ENCODE measurements around the gene SLIT3. TPM values are rescaled to one million over a fixed set of nuclear protein-coding genes. Genes with fewer than 3 reads are reported as not detected.

SLIT3 gene
- total RNA-seq, 4 donors from 2014 or later, result 41.1 to 86.6 (median 62.7) TPM

DNA sequence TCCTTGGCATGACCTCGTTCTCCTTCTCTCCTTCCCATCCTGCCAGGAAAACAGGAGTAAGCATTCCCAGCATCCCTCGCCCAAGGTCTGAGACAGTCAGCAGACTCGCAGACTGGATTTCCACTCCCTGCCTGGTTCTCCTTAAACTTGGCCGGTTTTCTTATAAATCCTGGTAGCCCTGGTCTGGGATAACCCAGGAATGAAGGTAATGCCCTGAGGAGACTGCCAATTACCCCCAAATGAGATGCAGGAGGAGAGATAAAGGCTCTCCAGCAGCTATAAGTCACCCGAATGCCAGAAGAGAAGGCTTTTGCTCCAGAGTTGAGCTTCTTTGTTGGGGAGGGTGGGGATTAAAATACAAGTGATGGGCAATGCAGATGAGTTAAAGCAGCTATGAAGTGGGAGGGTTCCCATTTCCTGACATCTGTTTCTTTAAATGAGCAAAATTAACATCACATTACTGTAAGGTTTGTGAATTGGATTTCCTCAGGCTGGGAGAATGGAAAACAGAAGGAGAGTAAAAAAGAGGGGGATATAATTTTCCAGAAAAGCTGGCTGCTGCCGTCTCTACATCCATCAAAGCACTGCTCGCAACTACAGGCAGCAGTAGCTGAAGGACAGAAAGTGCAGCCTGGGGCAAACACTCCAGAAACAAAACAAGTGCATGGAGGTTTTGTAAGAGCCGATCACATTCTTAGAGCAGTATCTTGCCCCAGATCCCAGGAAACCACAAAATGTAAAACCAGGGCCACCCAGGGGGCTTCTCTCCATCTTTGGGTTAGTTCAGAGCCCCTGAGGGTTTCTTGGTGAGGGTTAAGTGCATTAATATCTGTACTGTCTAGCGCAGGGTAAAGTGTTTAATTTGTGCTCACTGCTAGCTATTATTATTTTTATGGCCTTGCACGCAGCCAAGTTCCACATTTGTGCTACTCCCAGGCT, 544.2 kb downstream of the SLIT3 start:
- H3K36me3 ChIP-seq, result peaks cover 3 to 61% (median 30%) of the 10 kb centered on the region in 4 donors
- intact Hi-C loops (cut with DNase I), result no loop called here
- no peak for TF ChIP-seq POLR2AphosphoS5 (IDR thresholded peaks at IDR 0.05)
- TF ChIP-seq, protein P1, sequence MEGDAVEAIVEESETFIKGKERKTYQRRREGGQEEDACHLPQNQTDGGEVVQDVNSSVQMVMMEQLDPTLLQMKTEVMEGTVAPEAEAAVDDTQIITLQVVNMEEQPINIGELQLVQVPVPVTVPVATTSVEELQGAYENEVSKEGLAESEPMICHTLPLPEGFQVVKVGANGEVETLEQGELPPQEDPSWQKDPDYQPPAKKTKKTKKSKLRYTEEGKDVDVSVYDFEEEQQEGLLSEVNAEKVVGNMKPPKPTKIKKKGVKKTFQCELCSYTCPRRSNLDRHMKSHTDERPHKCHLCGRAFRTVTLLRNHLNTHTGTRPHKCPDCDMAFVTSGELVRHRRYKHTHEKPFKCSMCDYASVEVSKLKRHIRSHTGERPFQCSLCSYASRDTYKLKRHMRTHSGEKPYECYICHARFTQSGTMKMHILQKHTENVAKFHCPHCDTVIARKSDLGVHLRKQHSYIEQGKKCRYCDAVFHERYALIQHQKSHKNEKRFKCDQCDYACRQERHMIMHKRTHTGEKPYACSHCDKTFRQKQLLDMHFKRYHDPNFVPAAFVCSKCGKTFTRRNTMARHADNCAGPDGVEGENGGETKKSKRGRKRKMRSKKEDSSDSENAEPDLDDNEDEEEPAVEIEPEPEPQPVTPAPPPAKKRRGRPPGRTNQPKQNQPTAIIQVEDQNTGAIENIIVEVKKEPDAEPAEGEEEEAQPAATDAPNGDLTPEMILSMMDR (IDR thresholded peaks at IDR 0.05), result no peak
- TF ChIP-seq POLR2A (IDR thresholded peaks at IDR 0.05; ENCODE audit: low read depth), result no peak
- TF ChIP-seq EP300 (IDR thresholded peaks at IDR 0.05), result no peak
- no peak overlapping the region for H3K4me3 ChIP-seq
- no peak overlapping the region for H3K27ac ChIP-seq (replicated peaks in 1 of 4)
- DNase-seq (ENCODE audit: extremely low spot score), result no peak
- H3K27me3 ChIP-seq, result no peaks in the 10 kb centered on the region
- WGBS, result 89% methylated on average over 10 of the region's 10 CpGs
- no peaks in the 10 kb centered on the region for H3K4me1 ChIP-seq
- H3K9me3 ChIP-seq, result no peaks in the 10 kb centered on the region

DNA sequence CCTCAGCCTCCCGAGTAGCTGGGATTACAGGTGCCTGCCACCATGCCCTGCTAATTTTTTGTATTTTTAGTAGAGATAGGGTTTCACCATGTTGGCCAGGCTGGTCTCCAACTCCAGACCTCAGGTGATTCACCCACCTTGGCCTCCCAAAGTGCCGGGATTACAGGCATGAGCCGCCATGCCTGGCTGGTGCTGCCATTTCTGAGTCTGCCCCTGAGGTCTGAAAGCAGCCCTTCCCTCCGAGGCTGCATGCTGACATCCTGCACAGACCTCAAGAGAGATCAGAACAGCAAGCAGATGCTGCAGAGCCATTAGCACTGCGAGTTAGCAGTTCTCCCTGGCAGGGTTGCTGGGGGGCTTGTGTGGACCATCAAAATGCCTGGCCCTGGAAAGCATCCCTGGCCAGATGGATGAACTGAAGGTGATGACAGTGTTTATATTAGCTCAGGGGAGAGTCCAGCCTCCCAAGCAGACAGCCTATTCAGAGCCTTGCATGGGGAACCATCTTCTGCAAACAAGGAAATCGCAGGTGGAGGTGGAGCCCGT, 545.3 kb downstream of the SLIT3 start:
- TF ChIP-seq POLR2A (IDR thresholded peaks at IDR 0.05; ENCODE audit: low read depth) (no peak), EP300 (IDR thresholded peaks at IDR 0.05) (no peak), POLR2AphosphoS5 (IDR thresholded peaks at IDR 0.05) (no peak)
- TF ChIP-seq, protein P1 (IDR thresholded peaks at IDR 0.05), result no peak
- peaks cover 3 to 50% (median 27%) of the 10 kb centered on the region in 4 donors for H3K36me3 ChIP-seq
- no peak for DNase-seq (ENCODE audit: extremely low spot score)
- no peaks in the 10 kb centered on the region for H3K9me3 ChIP-seq
- H3K4me1 ChIP-seq, result no peaks in the 10 kb centered on the region
- H3K27me3 ChIP-seq, result no peaks in the 10 kb centered on the region
- no peak overlapping the region for H3K4me3 ChIP-seq
- no peak overlapping the region for H3K27ac ChIP-seq (replicated peaks in 1 of 4)
- intact Hi-C loops (cut with DNase I), result no loop called here
- 82% methylated on average over 6 of the region's 7 CpGs for WGBS

DNA sequence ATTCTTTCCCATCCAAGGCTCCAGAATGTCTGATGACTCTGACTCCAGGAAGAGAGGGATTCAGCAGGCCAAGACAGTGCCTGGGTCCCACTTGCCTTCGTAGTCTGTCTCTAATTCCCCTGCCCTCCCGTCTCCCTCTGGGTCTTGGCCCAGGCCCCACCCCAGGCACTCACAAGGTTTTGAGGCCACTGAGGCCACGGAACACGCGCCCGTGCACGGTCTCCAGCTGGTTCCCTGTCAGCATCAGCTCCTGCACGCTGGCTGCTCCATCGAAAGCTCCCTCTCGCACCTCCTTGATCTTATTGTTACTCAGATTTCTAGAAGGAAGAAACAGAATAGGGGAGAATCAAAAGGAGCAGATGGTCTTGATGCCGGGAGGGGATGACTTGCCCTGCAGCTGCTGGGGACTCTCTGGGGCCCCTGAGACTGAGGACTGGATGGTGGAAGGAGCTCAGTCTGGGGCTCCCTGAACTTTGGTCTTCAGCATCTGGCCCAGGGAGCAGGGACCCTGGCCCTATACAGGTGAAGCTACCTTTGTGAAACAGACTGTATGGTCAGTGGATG, 547.2 kb downstream of the SLIT3 start:
- no peak for DNase-seq (ENCODE audit: extremely low spot score)
- H3K4me3 ChIP-seq, result no peak overlapping the region
- H3K4me1 ChIP-seq, result no peaks in the 10 kb centered on the region
- peaks cover 0 to 50% (median 22%) of the 10 kb centered on the region in 4 donors for H3K36me3 ChIP-seq
- WGBS, result 98% methylated on average over 10 of the region's 11 CpGs
- intact Hi-C loops (cut with DNase I), result no loop called here
- H3K27me3 ChIP-seq, result no peaks in the 10 kb centered on the region
- TF ChIP-seq, protein P1 (IDR thresholded peaks at IDR 0.05), result no peak
- TF ChIP-seq POLR2A (IDR thresholded peaks at IDR 0.05; ENCODE audit: low read depth) (no peak), EP300 (IDR thresholded peaks at IDR 0.05) (no peak), POLR2AphosphoS5 (IDR thresholded peaks at IDR 0.05) (no peak)
- H3K27ac ChIP-seq (replicated peaks in 1 of 4), result no peak overlapping the region
- H3K9me3 ChIP-seq, result no peaks in the 10 kb centered on the region

DNA sequence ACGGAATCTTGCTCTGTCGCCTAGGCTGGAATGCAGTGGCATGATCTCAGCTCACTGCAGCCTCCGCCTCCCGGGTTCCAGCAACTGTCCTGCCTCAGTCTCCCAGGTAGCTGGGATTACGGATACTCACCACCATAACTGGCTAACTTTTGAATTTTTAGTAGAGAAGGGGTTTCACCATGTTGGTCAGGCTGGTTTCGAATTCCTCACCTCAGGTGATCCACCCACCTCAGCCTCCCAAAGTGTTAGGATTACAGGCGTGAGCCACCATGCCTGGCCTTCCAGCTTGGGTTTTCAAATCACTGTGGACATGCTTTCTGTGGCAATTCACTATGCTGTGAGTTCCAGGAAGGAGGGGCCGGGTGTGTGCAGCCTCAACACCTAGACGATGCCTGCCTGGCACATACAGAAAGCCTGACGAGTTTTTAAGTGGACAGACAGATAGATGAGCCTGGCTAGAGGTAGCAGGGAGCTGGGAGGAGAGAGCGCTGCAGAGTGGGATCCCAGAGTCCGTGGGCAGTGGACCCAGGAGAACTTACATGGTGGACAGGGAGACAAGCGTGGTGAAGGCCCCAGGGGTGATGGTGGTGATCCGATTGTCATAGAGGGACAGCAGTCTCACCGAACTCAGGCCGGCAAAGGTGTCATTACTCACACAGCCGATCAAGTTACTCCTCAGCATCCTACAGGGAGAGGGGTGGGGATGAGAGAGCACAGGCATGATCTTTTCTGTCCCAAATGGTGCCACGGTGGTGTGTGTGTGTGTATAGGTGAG, 548.3 kb downstream of the SLIT3 start:
- TF ChIP-seq, protein P1 (IDR thresholded peaks at IDR 0.05), result no peak
- TF ChIP-seq EP300 (IDR thresholded peaks at IDR 0.05) (no peak), POLR2A (IDR thresholded peaks at IDR 0.05; ENCODE audit: low read depth) (no peak), POLR2AphosphoS5 (IDR thresholded peaks at IDR 0.05) (no peak)
- intact Hi-C loops (cut with DNase I), result no loop called here

More for the DNA sequence above, 548.3 kb downstream of the SLIT3 start:
- Histone ChIP-seq H3K9me3 (no peaks in the 10 kb centered on the region), H3K27ac (replicated peaks in 1 of 4) (no peak overlapping the region), H3K4me3 (no peak overlapping the region), H3K4me1 (no peaks in the 10 kb centered on the region), H3K27me3 (no peaks in the 10 kb centered on the region), H3K36me3 (peaks cover 0 to 53% (median 28%) of the 10 kb centered on the region in 4 donors)
- WGBS, result 88% methylated on average over 17 of the region's 18 CpGs
- DNase-seq (ENCODE audit: extremely low spot score), result no peak

All from esophagus muscularis mucosa (tissue), 4 donors.